HG02943 (cell line): ENCODE results near the gene VPS26B.
"Not testable (repeated sequence)": the region's sequence is repeated elsewhere in the genome, so short reads cannot be mapped to it uniquely, and the experiment has no call there.

ENCODE experiments used
- ATAC-seq: cut with Tn5 transposase; IDR thresholded peaks from one replicate; pipeline ENCODE4 v1.9.1; 2021; ENCODE audit warnings: mild to moderate bottlenecking, low read depth, moderate library complexity; ENCODE audit not compliant: unreplicated experiment

VPS26B gene

DNA sequence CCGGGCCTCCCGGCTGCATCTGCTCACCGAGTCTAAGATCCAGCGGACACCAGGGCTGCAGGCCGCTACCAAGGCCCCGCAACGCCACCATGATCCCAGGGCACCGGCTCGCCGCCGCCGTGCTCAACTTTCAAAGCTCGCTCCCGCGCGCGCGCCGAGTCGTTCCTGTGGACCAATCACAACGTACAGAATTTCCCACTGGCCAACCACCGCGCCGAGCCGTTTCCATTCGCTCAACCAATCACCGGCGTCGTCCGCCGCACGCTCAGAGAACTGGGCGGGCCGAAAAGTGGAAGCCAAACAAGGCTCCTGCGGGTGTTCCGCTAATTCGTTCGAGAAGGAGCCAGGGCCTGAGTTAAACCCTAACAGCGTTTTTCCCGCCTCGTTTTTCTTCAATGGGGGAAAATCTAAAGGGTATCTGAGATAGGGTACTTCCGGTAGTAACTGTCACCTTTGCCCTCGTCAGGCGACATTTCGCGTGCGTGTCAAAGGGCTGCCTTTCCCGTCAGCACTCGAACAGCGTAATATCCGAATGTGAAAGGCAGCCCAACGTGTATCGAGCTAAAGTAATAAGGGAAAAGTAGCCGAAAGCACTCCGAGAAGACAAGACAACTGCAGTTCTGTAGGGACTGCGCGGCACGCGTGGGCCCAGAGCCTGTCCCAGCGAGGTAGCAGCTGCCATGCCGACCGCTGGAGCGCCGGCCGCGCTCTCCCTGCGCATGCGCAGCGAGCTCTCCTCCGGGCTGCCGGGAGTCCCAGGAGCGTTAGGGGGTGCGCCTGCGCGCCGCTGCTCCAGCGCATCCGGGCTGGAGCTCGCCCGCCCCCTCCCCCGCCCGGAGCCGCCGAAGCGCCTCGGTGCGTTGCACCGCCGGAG lies at the start of gene VPS26B, which contains the start of gene NCAPD3:
TSS of gene VPS26B (plus strand) at position 836 of the 874 bp plus-strand sequence. CDS start 452 bp downstream, outside the sequence.
TSS of gene NCAPD3 (minus strand) at position 132 of the 874 bp plus-strand sequence. CDS start at position 91, 41 bp downstream.
- peak; percentile 75 for ATAC-seq

DNA sequence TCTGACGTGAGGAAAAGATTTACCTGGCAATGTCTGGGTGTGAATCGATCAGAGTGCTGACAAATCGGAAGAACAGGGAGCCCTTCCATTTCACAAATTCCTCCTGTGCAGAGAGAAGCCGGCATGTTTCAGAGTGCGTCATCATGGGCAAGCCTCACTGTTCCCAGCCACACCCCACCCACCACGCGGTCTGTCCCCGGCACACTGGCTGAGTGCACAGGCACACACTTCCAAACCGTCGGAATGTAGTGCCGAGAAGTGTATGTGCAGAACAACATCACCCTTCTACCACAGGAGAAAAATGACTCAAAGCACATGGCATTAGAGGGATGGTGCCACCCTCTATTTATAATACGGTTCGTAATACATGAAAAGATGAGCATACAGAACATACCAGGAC lies 48.2 kb upstream of the VPS26B start:
- no peak for ATAC-seq

DNA sequence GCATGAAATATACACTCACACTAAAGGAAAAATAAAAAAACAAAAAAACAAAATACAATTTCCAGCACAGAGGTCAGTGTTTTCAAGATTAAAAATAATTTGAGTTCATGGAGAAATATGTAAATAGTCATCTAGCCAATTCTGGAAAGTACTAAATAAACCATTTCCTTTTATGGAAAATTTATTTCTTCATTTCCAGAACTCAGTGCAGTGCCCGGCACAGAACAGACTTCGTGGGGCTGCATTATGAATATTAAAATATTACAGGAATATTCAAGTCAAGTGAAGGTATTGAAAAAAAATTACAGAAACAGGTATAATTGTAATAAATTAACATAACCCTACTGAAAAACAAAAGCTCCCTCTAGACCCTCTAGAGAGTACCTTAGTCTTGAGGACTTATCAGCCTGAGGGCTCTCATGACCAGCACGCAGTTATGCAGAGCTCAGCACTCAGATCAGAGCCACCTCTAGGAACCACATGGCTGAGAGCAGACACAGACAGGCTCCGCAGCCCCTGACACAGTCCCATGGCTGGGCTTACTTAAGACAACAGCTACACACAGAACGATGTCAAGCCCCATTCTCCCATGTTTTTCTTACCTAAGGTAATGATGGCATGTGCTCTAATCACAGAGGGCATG lies 46.3 kb upstream of the VPS26B start:
- ATAC-seq, result no peak

DNA sequence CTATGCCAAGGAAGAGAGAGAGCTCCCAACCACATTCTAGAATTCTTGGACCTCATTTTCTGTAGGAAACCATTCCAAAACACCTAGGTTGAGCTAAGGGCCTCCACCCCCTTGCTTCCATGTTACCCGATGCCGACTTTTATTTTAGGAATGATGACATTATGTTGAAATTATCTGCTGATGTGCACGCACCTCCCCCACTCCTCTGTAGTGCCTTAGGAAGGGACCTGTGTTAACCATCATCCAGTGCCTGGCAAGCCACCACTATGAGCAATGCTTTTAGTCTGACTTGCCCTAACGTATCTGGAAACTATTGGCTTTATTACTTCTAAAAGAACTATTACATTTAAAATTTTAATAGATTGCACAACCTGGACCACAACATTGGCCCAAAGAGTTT lies 42.8 kb upstream of the VPS26B start:
- no peak for ATAC-seq

DNA sequence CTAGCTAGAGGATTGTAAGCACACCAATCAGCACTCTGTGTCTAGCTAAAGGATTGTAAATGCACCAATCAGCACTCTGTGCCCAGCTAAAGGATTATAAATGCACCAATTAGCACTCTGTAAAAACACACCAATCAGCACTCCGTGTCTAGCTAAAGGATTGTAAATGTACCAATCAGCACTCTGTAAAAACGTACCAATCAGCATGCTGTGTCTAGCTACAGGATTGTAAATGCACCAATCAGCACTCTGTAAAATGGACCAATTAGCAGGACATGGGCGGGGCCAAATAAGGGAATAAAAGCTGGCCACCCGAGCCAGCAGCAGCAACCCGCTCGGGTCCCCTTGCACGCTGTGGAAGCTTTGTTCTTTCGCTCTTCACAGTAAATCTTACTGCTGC lies 36.4 kb upstream of the VPS26B start:
- not testable (repeated sequence) for ATAC-seq

DNA sequence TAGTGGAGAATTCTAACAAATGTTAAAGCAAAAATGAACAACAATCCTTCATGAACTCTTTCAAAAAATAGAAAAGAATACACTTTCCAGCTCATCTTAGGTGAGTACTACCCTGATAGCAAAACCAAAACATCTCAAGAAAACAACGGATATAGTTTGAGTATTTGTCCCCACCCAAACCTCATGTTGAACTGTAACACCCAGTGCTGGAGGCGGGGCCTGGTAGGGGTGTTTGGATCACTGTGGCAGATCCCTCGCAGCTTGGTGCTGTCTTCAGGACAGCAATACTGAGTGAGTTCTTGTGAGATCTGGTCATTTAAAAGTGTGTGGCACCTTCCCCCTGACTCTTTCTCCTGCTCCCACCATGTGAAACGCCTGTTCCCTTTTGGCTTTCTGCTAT lies 27.7 kb upstream of the VPS26B start:
- ATAC-seq, result no peak

DNA sequence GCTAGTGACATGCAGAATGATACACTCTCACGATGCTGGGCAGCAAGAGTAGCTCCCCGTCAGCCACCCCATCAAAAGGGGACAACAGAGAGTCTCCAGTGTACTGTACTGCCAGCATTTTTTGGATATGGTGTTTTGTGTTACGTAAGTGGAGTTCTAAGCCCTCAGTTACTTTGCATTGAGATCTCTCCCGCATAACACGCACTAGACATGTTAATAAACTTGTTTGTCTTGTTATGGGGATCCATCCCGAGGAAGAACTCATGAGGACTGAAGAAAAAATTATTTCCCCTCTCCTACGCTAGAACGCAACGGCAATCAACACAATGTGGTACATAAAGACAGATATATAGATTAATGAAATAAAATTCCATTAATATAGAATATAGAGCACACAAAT lies 24.9 kb upstream of the VPS26B start:
- no peak for ATAC-seq

DNA sequence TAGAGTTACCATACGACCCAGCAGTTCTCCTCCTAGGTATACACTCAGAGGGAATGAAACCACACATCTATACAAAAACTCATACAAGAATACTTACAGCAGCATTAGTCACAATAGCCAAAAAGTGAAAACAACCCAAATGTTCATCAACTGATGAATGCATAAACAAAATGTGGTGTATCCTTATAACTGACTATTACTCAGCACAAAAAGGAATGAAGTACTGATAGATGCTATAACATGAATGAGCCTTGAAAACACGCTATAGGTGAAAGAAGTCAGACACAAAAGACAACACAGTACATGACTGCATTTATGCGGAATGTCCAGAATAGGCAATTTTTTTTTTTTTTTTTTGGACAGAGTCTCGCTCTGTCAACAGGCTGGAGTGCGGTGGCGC lies 23.8 kb upstream of the VPS26B start:
- ATAC-seq, result no peak

DNA sequence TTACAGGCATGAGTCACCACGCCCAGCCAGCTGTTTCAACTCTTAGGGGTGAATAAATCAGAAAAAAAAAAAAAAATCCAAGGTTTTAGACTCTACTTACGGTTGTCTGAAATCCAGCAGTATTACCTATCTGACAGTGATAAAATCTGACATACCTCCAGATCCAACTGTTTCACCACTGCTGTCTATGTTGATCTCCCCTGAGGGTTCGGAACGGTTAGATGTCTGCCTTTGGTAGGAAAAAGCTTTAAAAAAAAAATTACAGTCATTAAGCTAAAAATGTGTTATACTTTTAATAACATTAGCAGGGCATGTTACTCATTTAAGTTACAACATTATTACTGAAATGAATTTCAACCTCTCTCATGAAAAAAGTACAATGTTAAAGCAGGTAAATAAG lies 21.8 kb upstream of the VPS26B start:
- no peak for ATAC-seq

DNA sequence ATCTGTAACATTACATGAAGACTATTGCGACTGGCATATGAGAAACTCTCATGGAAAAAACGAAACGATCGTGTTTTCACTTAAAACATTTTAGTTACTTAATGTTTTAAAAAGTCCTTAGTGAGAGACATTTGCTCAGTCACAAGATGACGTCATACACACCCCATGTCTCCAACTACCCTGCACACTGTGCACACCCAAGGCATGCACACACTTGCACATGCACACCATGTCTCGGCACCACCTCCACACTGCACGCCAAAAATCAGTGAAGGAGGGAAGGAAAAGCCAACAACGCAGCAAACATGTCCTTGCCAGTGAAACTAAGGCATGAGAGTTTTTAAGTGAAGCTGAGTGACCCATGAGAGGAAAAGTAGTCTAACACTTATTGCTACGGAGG lies 18.7 kb upstream of the VPS26B start:
- no peak for ATAC-seq

DNA sequence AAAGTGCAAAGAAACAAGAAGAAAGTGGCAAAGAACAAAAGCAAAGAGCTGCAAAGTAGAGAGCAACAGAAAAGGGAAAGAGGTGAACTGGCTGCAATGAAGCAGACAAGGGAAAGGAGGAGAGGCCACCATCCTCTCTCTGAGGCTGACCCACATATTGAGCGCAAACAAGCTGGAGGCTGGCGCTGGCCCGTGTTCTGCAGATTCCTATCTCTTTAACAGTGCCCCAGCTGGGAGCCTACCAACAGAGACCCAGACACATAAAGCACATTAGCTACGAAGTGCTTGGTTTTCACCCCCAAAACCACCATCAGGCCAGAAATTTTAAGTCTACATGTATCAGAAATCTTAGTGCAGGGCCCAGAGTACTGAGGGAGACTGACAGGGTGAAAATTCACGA lies 18.3 kb upstream of the VPS26B start:
- ATAC-seq, result no peak

DNA sequence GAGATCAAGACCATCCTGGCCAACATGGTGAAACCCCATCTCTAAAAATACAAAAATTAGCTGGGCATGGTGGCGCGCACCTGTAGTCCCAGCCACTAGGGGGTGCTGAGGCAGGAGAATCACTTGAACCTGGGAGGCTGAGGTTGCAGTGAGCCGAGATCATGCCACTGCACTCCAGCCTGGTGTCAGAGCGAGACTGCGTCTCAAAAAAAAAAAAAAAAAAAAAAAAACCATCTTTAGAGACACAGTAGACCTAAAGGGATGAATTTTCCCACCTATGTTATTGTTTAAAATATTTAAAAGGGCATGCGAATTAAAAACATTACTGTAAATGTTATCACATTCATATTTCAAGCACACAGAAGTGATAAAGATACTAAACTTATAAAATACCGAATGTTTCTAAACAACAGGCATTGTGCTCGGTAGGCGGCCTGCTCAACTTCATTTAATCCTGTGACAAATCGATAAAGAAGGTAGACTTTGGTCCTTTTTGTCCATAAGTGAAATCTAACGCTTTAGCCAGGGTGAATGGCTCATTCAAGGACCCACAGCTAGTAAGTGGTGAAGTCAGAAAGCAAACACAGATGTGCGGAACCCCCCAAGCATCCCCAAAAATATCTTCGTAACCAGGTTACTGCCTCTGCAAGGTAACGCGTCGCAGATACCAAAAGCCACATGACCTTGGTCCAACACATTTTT lies 16.8 kb upstream of the VPS26B start:
- ATAC-seq, result no peak

DNA sequence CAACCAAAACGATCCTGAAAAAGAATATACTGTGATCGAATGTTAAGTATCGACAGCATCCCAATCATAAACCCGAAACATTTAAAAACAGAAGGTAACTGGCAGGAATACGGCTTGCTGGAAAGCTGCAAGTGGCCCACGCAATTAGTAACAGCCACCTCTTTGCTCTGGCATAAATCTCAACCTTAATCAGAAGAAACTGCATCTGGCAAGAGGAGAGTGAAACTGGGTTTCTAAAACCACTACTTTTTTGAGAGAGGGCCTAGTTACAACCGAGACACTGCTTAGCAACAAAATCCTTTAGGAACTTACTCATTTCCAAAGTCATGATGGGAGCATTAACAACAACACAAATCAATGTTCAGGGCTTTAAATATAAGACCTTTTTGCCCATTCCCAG lies 8.6 kb upstream of the VPS26B start:
- no peak for ATAC-seq

DNA sequence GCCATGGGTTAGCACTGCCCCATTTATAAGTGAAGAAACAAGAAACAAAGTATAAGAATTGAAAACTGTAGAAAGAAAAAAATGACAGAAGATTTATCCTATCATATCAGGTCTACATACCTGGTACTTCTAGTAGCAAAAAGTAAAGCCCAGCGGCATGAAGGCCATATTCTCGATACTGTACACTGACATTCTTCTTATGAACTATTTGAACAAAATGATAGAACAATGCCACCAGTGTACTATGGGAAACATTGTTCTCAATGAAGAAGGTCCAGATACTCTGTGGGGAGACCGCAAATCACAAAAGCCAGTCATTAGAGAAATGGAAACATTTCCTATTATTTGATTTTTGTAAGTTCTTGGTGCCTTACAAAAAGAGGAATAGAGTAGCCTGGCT lies 7.7 kb upstream of the VPS26B start:
- no peak for ATAC-seq

DNA sequence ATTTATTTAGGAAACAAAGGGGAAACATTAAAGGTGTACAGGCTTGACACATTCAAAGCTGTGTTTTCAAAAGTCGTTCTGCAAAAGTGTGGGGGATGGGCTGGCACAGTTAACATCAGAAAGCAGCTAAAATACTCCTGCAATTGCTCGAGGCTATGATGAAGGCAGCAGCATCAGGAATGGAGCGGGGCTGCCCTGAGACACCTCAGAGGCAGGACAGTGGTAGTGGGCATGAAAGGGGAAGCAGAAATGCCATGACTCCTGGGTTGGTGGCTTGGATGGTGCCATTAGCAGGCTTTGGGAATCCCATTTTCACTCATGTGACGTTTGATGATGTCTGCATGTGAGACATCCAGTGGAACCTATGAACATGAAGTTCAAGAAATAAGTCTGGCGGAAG lies 1.4 kb upstream of the VPS26B start:
- no peak for ATAC-seq

DNA sequence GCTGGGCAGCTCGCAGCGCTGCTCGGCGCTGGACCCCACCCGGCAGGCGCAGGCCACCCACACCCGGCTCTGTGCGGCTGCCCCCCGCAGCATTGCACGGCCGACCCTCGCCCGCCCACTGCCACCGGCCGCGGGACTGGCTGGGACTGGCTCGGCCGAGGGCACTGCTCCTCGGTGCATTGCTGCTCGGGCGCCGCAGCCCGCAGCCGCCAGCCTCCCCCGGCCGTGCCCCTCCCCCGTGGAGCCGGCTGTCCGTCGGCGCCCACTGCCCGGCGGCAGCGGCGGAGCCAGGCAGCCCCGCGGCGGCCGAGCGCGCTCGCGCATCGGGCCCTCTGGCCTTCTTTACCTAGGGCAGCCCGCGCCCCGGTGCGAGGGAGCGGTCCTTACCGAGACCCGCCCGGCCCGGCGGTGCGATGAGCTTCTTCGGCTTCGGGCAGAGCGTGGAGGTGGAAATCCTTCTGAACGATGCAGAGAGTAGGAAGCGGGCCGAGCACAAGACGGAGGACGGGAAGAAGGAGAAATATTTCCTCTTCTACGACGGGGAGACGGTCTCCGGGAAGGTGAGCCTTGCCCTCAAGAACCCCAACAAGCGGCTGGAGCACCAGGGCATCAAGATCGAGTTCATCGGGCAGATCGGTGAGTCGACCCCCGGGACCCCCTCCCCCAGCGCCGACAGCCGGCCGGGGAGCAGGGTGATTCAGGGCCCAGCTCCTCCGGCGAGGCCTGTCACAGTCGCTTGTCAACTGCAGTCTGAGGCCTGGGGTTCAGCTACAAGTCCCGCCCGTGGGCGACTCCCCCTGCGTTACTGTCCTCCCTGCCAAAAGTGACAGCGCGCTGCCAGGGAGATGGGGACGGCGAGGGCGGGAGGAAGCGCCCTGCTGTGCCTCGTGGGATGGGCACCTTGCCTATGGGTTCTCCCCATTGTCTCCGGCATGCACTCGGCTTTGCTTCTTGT lies 516 bp downstream of the VPS26B start:
- ATAC-seq, result peak; percentile 13

DNA sequence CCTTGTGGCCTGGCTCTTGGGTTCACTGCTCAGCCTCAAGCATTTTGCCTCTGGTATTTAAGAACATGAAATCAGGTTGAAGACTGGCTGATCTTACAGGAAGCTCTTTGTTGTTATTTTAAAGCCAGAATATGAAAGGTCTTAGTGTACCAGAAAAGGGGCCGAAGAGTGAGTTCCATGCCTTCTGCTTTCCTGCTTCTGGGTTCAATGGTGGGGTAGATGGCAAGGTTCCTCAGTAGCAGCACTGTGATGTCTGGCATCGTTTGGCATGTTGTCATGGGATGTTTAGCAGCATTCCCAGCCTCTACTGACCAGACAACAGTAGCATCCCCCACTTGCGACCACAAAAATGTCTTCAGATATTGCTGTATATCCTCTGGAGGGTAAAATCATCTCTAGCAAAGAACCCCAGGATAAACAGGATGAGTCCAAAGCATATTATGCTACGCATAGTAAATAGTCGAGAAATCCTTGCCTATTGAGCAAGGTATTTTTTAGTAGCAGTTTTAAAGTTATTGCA lies 2.4 kb downstream of the VPS26B start:
- no peak for ATAC-seq

DNA sequence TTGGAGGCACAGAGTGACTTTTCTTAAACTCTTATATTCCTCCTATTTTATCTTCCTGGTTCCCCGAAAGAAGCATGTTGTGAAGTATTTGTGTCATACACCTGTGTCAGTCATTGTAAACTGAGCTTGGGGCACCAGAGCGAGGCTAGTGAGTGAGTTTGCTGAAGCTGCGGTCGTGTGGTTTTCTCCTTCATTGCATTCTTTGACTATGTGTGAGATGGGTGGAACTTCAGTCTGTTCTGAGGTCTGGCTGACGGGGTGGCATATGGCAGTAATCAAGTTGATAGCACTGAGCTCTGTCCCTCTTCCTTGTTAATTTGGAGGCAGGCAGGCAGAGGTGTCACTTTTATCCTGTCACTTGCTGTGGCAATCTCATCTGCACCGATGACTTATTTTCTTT lies 4.2 kb downstream of the VPS26B start:
- ATAC-seq, result peak; percentile 54

DNA sequence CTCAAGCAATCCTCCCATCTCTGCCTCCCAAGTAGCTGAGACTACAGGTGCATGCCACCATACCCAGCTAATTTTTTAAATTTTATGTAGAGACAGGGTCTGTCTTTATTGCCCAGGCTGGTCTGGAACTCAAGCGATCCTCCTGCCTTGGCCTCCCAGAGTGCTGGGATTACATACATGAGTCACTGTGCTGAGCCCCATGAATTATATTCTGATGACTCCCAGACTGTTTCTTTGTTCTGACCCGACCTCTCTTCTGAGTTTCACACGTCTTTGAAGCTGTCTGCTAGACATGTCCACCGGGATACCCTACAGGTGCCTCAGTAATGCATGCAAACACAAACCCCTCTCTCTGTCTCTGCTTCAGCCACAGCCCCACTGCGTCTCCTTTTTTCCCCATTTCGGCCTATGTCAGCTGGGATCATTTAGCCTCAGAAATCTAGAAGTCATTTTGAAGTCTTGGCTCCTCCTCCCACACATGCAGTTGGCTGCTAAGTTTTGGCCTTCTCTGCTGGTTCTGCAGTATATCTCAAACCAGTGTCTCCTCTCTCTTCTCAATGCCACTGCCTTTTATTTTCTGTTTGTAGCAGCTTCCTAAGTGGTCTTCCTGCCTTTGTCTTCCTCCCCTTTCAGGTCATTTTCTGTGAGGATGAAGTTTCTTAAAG lies 4.8 kb downstream of the VPS26B start:
- no peak for ATAC-seq
